ENCODE measurements around the gene MARK1. TPM values are rescaled to one million over a fixed set of nuclear protein-coding genes. Genes with fewer than 3 reads are reported as not detected.

The MARK1 gene
- total RNA-seq, 1 experiment from 2014 or later, result 13.9 TPM

DNA sequence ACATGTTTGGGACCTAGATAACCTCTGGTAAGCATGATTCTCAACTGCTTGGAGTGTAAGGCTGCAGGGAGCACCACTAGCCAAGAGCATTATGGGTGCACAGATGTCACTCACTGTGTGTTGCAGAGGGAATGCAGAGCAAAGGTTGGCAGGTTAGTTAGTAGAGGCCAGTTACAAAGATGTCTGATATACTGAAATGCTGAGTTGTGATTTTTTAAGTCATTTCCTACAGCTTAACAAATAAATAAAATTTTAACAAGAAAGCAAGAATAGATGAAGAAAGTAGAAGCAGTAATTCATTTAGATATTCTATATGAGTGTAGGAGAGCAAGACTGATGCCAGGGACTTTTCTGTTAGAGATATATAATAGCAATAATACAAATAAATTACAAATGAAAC, 64.8 kb downstream of the MARK1 start:
- DNase-seq (ENCODE audit: low spot score), result no peak
- Mint-ChIP-seq H3K4me3 (no peak overlapping the region), H3K36me3 (peaks cover 4% of the 10 kb centered on the region), H3K9me3 (no peaks in the 10 kb centered on the region), H3K27ac (no peak overlapping the region), H3K4me1 (no peaks in the 10 kb centered on the region), H3K27me3 (ENCODE audit: low read depth) (no peaks in the 10 kb centered on the region)
- ChIA-PET POLR2A (no interaction called here), CTCF (no interaction called here)
- no peak for TF ChIP-seq NR3C1 (CRISPR knock-in tag; conservative IDR thresholded peaks at IDR 0.05; ENCODE audit: low read depth)
- no peak for TF ChIP-seq GTF2I (CRISPR knock-in tag; conservative IDR thresholded peaks at IDR 0.05)
- TF ChIP-seq SMAD4 (CRISPR knock-in tag; IDR thresholded peaks at IDR 0.05), result no peak
- ATAC-seq, result no peak

DNA sequence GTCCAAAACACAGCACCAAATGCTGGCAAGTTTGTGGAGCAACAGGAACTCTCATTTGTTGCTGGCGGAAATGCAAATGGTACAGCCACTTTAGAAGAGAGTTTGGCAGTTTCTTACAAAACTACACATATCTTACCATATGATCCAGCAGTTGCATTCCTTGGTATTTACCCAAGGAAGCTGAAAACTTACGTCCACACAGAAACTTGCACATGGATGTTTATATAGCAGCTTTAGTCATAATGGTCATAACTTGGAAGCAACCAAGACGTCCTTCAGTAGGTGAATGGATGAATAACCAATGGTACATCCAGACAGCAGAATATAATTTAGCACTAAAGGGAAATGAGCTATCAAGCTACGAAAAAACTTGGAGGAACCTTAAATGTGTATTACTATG, 66.4 kb downstream of the MARK1 start:
- no peaks in the 10 kb centered on the region for H3K4me1 Mint-ChIP-seq
- no peak overlapping the region for H3K27ac Mint-ChIP-seq
- H3K36me3 Mint-ChIP-seq, result peaks cover 4% of the 10 kb centered on the region
- ATAC-seq (no peak), DNase-seq (ENCODE audit: low spot score) (no peak)
- ChIA-PET CTCF (no interaction called here), POLR2A (no interaction called here)
- H3K4me3 Mint-ChIP-seq, result no peak overlapping the region
- H3K27me3 Mint-ChIP-seq (ENCODE audit: low read depth), result no peaks in the 10 kb centered on the region
- no peaks in the 10 kb centered on the region for H3K9me3 Mint-ChIP-seq
- TF ChIP-seq JAZF1 (CRISPR knock-in tag; IDR thresholded peaks at IDR 0.05) (no peak), ZNF317 (CRISPR knock-in tag; IDR thresholded peaks at IDR 0.05; ENCODE audit: borderline replicate concordance, low read depth) (no peak), MXD4 (CRISPR knock-in tag; IDR thresholded peaks at IDR 0.05; ENCODE audit: borderline replicate concordance) (no peak), FOXP1 (CRISPR knock-in tag; IDR thresholded peaks at IDR 0.05; ENCODE audit: borderline replicate concordance) (no peak), ZNF416 (CRISPR knock-in tag; IDR thresholded peaks at IDR 0.05) (no peak), ZNF671 (CRISPR knock-in tag; IDR thresholded peaks at IDR 0.05) (no peak), FOXJ3 (CRISPR knock-in tag; IDR thresholded peaks at IDR 0.05; ENCODE audit: borderline replicate concordance) (no peak), GABPB1 (CRISPR knock-in tag; IDR thresholded peaks at IDR 0.05) (no peak), JUN (CRISPR knock-in tag; IDR thresholded peaks at IDR 0.05) (no peak), SP1 (CRISPR knock-in tag; conservative IDR thresholded peaks at IDR 0.05) (no peak), NR3C1 (CRISPR knock-in tag; conservative IDR thresholded peaks at IDR 0.05; ENCODE audit: low read depth) (no peak), NFYB (CRISPR knock-in tag; conservative IDR thresholded peaks at IDR 0.05; ENCODE audit: low read depth) (no peak), PRRX2 (CRISPR knock-in tag; IDR thresholded peaks at IDR 0.05) (no peak)
- TF ChIP-seq, protein P1, sequence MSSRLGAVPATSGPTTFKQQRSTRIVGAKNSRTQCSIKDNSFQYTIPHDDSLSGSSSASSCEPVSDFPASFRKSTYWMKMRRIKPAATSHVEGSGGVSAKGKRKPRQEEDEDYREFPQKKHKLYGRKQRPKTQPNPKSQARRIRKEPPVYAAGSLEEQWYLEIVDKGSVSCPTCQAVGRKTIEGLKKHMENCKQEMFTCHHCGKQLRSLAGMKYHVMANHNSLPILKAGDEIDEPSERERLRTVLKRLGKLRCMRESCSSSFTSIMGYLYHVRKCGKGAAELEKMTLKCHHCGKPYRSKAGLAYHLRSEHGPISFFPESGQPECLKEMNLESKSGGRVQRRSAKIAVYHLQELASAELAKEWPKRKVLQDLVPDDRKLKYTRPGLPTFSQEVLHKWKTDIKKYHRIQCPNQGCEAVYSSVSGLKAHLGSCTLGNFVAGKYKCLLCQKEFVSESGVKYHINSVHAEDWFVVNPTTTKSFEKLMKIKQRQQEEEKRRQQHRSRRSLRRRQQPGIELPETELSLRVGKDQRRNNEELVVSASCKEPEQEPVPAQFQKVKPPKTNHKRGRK (CRISPR knock-in tag; IDR thresholded peaks at IDR 0.05; ENCODE audit: borderline replicate concordance), result no peak
- TF ChIP-seq, protein P2, sequence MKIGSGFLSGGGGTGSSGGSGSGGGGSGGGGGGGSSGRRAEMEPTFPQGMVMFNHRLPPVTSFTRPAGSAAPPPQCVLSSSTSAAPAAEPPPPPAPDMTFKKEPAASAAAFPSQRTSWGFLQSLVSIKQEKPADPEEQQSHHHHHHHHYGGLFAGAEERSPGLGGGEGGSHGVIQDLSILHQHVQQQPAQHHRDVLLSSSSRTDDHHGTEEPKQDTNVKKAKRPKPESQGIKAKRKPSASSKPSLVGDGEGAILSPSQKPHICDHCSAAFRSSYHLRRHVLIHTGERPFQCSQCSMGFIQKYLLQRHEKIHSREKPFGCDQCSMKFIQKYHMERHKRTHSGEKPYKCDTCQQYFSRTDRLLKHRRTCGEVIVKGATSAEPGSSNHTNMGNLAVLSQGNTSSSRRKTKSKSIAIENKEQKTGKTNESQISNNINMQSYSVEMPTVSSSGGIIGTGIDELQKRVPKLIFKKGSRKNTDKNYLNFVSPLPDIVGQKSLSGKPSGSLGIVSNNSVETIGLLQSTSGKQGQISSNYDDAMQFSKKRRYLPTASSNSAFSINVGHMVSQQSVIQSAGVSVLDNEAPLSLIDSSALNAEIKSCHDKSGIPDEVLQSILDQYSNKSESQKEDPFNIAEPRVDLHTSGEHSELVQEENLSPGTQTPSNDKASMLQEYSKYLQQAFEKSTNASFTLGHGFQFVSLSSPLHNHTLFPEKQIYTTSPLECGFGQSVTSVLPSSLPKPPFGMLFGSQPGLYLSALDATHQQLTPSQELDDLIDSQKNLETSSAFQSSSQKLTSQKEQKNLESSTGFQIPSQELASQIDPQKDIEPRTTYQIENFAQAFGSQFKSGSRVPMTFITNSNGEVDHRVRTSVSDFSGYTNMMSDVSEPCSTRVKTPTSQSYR (CRISPR knock-in tag; IDR thresholded peaks at IDR 0.05), result no peak
- TF ChIP-seq, protein P3, sequence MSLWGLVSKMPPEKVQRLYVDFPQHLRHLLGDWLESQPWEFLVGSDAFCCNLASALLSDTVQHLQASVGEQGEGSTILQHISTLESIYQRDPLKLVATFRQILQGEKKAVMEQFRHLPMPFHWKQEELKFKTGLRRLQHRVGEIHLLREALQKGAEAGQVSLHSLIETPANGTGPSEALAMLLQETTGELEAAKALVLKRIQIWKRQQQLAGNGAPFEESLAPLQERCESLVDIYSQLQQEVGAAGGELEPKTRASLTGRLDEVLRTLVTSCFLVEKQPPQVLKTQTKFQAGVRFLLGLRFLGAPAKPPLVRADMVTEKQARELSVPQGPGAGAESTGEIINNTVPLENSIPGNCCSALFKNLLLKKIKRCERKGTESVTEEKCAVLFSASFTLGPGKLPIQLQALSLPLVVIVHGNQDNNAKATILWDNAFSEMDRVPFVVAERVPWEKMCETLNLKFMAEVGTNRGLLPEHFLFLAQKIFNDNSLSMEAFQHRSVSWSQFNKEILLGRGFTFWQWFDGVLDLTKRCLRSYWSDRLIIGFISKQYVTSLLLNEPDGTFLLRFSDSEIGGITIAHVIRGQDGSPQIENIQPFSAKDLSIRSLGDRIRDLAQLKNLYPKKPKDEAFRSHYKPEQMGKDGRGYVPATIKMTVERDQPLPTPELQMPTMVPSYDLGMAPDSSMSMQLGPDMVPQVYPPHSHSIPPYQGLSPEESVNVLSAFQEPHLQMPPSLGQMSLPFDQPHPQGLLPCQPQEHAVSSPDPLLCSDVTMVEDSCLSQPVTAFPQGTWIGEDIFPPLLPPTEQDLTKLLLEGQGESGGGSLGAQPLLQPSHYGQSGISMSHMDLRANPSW (CRISPR knock-in tag; conservative IDR thresholded peaks at IDR 0.05; ENCODE audit: low read depth), result no peak
- TF ChIP-seq, protein P4, sequence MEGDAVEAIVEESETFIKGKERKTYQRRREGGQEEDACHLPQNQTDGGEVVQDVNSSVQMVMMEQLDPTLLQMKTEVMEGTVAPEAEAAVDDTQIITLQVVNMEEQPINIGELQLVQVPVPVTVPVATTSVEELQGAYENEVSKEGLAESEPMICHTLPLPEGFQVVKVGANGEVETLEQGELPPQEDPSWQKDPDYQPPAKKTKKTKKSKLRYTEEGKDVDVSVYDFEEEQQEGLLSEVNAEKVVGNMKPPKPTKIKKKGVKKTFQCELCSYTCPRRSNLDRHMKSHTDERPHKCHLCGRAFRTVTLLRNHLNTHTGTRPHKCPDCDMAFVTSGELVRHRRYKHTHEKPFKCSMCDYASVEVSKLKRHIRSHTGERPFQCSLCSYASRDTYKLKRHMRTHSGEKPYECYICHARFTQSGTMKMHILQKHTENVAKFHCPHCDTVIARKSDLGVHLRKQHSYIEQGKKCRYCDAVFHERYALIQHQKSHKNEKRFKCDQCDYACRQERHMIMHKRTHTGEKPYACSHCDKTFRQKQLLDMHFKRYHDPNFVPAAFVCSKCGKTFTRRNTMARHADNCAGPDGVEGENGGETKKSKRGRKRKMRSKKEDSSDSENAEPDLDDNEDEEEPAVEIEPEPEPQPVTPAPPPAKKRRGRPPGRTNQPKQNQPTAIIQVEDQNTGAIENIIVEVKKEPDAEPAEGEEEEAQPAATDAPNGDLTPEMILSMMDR (IDR thresholded peaks at IDR 0.05), result no peak
- TF ChIP-seq, protein P5, sequence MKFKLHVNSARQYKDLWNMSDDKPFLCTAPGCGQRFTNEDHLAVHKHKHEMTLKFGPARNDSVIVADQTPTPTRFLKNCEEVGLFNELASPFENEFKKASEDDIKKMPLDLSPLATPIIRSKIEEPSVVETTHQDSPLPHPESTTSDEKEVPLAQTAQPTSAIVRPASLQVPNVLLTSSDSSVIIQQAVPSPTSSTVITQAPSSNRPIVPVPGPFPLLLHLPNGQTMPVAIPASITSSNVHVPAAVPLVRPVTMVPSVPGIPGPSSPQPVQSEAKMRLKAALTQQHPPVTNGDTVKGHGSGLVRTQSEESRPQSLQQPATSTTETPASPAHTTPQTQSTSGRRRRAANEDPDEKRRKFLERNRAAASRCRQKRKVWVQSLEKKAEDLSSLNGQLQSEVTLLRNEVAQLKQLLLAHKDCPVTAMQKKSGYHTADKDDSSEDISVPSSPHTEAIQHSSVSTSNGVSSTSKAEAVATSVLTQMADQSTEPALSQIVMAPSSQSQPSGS (CRISPR knock-in tag; IDR thresholded peaks at IDR 0.05; ENCODE audit: borderline replicate concordance, low read depth), result no peak
- TF ChIP-seq, protein P6, sequence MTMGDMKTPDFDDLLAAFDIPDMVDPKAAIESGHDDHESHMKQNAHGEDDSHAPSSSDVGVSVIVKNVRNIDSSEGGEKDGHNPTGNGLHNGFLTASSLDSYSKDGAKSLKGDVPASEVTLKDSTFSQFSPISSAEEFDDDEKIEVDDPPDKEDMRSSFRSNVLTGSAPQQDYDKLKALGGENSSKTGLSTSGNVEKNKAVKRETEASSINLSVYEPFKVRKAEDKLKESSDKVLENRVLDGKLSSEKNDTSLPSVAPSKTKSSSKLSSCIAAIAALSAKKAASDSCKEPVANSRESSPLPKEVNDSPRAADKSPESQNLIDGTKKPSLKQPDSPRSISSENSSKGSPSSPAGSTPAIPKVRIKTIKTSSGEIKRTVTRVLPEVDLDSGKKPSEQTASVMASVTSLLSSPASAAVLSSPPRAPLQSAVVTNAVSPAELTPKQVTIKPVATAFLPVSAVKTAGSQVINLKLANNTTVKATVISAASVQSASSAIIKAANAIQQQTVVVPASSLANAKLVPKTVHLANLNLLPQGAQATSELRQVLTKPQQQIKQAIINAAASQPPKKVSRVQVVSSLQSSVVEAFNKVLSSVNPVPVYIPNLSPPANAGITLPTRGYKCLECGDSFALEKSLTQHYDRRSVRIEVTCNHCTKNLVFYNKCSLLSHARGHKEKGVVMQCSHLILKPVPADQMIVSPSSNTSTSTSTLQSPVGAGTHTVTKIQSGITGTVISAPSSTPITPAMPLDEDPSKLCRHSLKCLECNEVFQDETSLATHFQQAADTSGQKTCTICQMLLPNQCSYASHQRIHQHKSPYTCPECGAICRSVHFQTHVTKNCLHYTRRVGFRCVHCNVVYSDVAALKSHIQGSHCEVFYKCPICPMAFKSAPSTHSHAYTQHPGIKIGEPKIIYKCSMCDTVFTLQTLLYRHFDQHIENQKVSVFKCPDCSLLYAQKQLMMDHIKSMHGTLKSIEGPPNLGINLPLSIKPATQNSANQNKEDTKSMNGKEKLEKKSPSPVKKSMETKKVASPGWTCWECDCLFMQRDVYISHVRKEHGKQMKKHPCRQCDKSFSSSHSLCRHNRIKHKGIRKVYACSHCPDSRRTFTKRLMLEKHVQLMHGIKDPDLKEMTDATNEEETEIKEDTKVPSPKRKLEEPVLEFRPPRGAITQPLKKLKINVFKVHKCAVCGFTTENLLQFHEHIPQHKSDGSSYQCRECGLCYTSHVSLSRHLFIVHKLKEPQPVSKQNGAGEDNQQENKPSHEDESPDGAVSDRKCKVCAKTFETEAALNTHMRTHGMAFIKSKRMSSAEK (CRISPR knock-in tag; IDR thresholded peaks at IDR 0.05; ENCODE audit: borderline replicate concordance), result no peak

Measured in WTC11 (cell line).